OCI-LY7 (cell line): ENCODE results near the gene MT3.

Experiments used
- CTCF ChIP-seq: fragments of 200-600 bp; sonication (generic); conservative IDR thresholded peaks from 2 replicates; pipeline ENCODE4 v1.5.1; 2014; ENCODE audit warnings: mild to moderate bottlenecking, antibody characterized with exemption, low read length, moderate library complexity, mixed read lengths
- EZH2phosphoT487 ChIP-seq: fragments of 200-600 bp; sonication (generic); IDR thresholded peaks from 2 replicates; pipeline ENCODE4 v1.6.1; 2018; ENCODE audit warnings: low read depth, borderline replicate concordance, mild to moderate bottlenecking, mixed run types, antibody characterized with exemption, low read length, moderate library complexity, mixed read lengths

DNA sequence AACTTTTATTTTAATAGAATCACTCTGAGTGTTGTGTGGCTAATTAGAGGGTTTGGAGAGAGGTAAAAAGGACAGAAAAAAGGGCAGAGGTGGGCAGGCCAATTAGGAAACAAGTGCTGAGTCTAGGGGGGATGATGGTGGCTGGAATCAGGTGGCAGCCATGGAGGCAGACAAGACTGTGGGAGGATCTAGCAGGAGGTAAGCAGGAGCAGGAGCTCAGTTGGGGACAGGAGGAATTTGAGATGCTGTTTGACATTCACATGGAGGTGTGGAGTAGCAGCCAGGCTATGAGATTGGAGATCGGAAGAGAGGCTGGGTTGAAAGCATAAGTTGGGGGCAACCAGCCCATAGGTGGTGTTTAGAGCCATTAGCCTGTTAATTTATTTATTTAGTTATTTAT, 28.2 kb upstream of the MT3 start:
- TF ChIP-seq CTCF (no peak), EZH2phosphoT487 (no peak)
